ENCODE data around the gene UNC79.

DNA sequence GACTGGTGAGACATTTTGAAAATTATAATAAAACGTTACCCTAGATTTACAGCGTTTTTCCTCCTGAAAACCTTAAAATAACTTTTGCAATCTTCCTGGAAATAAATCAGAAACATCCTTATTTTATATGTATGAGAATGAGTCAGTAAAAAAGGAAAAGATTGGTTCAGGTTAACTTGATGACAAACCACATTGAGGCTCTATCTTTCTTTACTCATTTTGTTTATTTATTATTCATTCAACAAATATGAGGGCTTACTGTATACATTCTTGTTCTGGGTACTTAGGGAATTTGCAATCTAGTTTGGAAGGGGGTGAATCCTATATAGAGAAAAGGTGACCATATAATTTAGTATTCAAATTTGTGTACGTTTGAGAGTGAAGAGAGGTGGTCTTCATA lies 156.6 kb downstream of the UNC79 start:
- TF ChIP-seq EZH2 (IDR thresholded peaks at IDR 0.05; ENCODE audit: insufficient read depth, poor library complexity, severe bottlenecking) (no peak), EZH2phosphoT487 (IDR thresholded peaks at IDR 0.05; ENCODE audit: insufficient read depth, low read depth) (no peak)
